Left lung (tissue), 10 donors: Measurements from ENCODE around the gene MED12L. TPM values are rescaled to one million over a fixed set of nuclear protein-coding genes. Genes with fewer than 3 reads are reported as not detected.

Experiments
- ATAC-seq: fragments of 200-7000 bp; cut with Tn5 transposase; one replicate; pipeline ENCODE4 v1.9.1; 2020; ENCODE audit warnings: moderate library complexity
- DNase-seq, 4 donors: peaks; one replicate each; pipeline ENCODE4 v3.0.0-alpha.2; 2013 to 2020
- H3K27ac ChIP-seq, 2 donors: fragments of 200-600 bp; sonication (generic) in 1 of 2; one replicate each; pipeline versions ENCODE4 v1.5.0 to v1.8.0; 2020 to 2021
- H3K27me3 ChIP-seq, 2 donors: fragments of 200-600 bp; sonication (generic) in 1 of 2; one replicate each; pipeline versions ENCODE4 v1.5.0 to v1.8.0; 2020 to 2021
- H3K36me3 ChIP-seq, 2 donors: fragments of 200-600 bp; sonication (generic) in 1 of 2; one replicate each; pipeline versions ENCODE4 v1.5.0 to v1.8.0; 2020 to 2021
- H3K4me1 ChIP-seq, 2 donors: fragments of 200-600 bp; one replicate each; pipeline ENCODE4 v1.8.0; 2021
- H3K4me3 ChIP-seq, 2 donors: fragments of 200-600 bp; sonication (generic) in 1 of 2; one replicate each; pipeline versions ENCODE4 v1.5.0 to v1.8.0; 2020 to 2021; ENCODE audit warnings: mild to moderate bottlenecking in 1 of 2
- H3K9me3 ChIP-seq, 2 donors: fragments of 200-600 bp; sonication (generic) in 1 of 2; one replicate each; pipeline versions ENCODE4 v1.5.0 to v1.8.0; 2020 to 2021
- CTCF ChIP-seq, 2 donors: fragments of 200-600 bp; sonication (generic) in 1 of 2; IDR thresholded peaks; one replicate each; pipeline versions ENCODE4 v1.5.0 to v1.8.0; 2021; ENCODE audit warnings: antibody characterized with exemption in 2 of 2
- intact Hi-C, 2 donors: fragments of 100-400 bp; cut with DNase I; formaldehyde crosslinking; loops; one replicate each; pipeline versions ENCODE4 v1.11.2 to v1.14.2; 2022
- polyA plus RNA-seq, 6 donors: library from polyadenylated mRNA; unstranded; fragments of 120-200 nt; gene quantifications; one replicate each; pipeline ENCODE4 v1.2.1, GENCODE V29; 2013; ENCODE audit not compliant: insufficient read length in 6 of 6
- total RNA-seq, 2 donors: library from RNA; stranded (reverse); fragmentation: NEBNext Ultra II Directional; extraction: Animal tissue kit (Norgen Biotek cat#: 25700); gene quantifications; one replicate each; pipeline ENCODE4 v1.2.1, GENCODE V29; 2021
- donor health status: DM: no; HTN: yes; CAD: no.
- donor health status: DM: no; HTN: no; CAD: no.

The MED12L gene
- total and polyA plus RNA-seq, 8 donors: 0.66 to 1.0 (median 0.77) TPM

- H3K4me1 ChIP-seq: peaks cover 0 to 53% of the 10 kb centered on the region in 2 donors
- H3K36me3 ChIP-seq: no peaks in the 10 kb centered on the region
- ATAC-seq (no peak), DNase-seq (no peak)
- H3K4me3 ChIP-seq: no peak overlapping the region
- H3K27ac ChIP-seq: peak overlapping the region; percentile 35 to 81
- TF ChIP-seq CTCF (IDR thresholded peaks at IDR 0.05): no peak
- intact Hi-C loops: no loop called here
- H3K9me3 ChIP-seq: no peaks in the 10 kb centered on the region
- no peaks in the 10 kb centered on the region for H3K27me3 ChIP-seq
Observed at GRCh38 chr3:151351648-151352047, 266.2 kb downstream of the MED12L start.

GRCh38 chr3:151356794-151357462, 271.5 kb downstream of the MED12L start:
- Histone ChIP-seq H3K36me3 (no peaks in the 10 kb centered on the region), H3K27me3 (no peaks in the 10 kb centered on the region), H3K4me1 (peaks cover 0 to 24% of the 10 kb centered on the region in 2 donors), H3K27ac (peak overlapping the region in 1 of 2 donors; percentile 42), H3K9me3 (no peaks in the 10 kb centered on the region), H3K4me3 (no peak overlapping the region)
- no peak for DNase-seq
- TF ChIP-seq CTCF (IDR thresholded peaks at IDR 0.05): no peak
- intact Hi-C loops: no loop called here
- ATAC-seq: no peak

GRCh38 chr3:151357463-151357850, 272.0 kb downstream of the MED12L start:
- intact Hi-C loops: no loop called here
- Histone ChIP-seq H3K4me3 (no peak overlapping the region), H3K27ac (peak overlapping the region in 1 of 2 donors; percentile 42), H3K9me3 (no peaks in the 10 kb centered on the region), H3K36me3 (no peaks in the 10 kb centered on the region), H3K27me3 (no peaks in the 10 kb centered on the region), H3K4me1 (peaks cover 0 to 22% of the 10 kb centered on the region in 2 donors)
- TF ChIP-seq CTCF (IDR thresholded peaks at IDR 0.05): no peak
- DNase-seq (no peak), ATAC-seq (no peak)

GRCh38 chr3:151362751-151363174, 277.3 kb downstream of the MED12L start:
- ATAC-seq (peak; percentile 43), DNase-seq (peak in 1 of 4 donors; percentile 33)
- Histone ChIP-seq H3K4me3 (no peak overlapping the region), H3K36me3 (no peaks in the 10 kb centered on the region), H3K4me1 (peaks cover 0 to 15% of the 10 kb centered on the region in 2 donors), H3K27me3 (no peaks in the 10 kb centered on the region), H3K9me3 (no peaks in the 10 kb centered on the region), H3K27ac (peak overlapping the region in 1 of 2 donors; percentile 66)
- TF ChIP-seq CTCF (IDR thresholded peaks at IDR 0.05): no peak
- intact Hi-C loops: no loop called here

- H3K36me3 ChIP-seq: no peaks in the 10 kb centered on the region
Observed at GRCh38 chr3:151366993-151367392, 281.5 kb downstream of the MED12L start.

More at GRCh38 chr3:151366993-151367392, 281.5 kb downstream of the MED12L start:
- Histone ChIP-seq H3K4me1 (peaks cover 0 to 14% of the 10 kb centered on the region in 2 donors), H3K9me3 (no peaks in the 10 kb centered on the region), H3K27ac (no peak overlapping the region), H3K4me3 (no peak overlapping the region), H3K27me3 (no peaks in the 10 kb centered on the region)
- no peak for TF ChIP-seq CTCF (IDR thresholded peaks at IDR 0.05)
- no peak for ATAC-seq
- DNase-seq: no peak
- intact Hi-C loops: no loop called here
